Natural killer cell (primary cell): ENCODE results near the gene NECTIN4. TPM values are rescaled to one million over a fixed set of nuclear protein-coding genes. Genes with fewer than 3 reads are reported as not detected.

Source experiments
- ATAC-seq, 3 donors: fragments of 150-1000 bp in 2 of 3; fragments of 200-7000 bp in 1 of 3; cut with Tn5 transposase; 1 replicate in 1 of 3; 2 replicates in 2 of 3; pipeline ENCODE4 v1.10.0; 2021; ENCODE audit warnings: mild to moderate bottlenecking in 2 of 3, moderate library complexity in 2 of 3
- DNase-seq, 2 donors: peaks; one replicate each; pipeline versions ENCODE4 v3.0.0 to v3.0.0-alpha.2; 2013 to 2021; ENCODE audit warnings: mixed read lengths in 1 of 2
- H3K27ac ChIP-seq: one replicate; pipeline ENCODE4 v1.5.1; 2013; ENCODE audit warnings: mild to moderate bottlenecking, low read length
- H3K27me3 ChIP-seq: one replicate; pipeline ENCODE4 v1.6.1; 2013; ENCODE audit warnings: low read length; ENCODE audit not compliant: control insufficient read depth, insufficient read depth
- H3K36me3 ChIP-seq: one replicate; pipeline ENCODE4 v1.6.1; 2013; ENCODE audit warnings: low read length; ENCODE audit not compliant: control insufficient read depth, insufficient read depth
- H3K4me1 ChIP-seq: one replicate; pipeline ENCODE4 v1.6.1; 2013; ENCODE audit warnings: low read length; ENCODE audit not compliant: control insufficient read depth, insufficient read depth
- H3K4me3 ChIP-seq: one replicate; pipeline ENCODE4 v1.5.1; 2013; ENCODE audit warnings: low read length
- H3K9me3 ChIP-seq: one replicate; pipeline ENCODE4 v1.6.1; 2013; ENCODE audit warnings: low read length; ENCODE audit not compliant: control insufficient read depth, insufficient read depth
- H3K27ac Mint-ChIP-seq, 2 donors: one replicate each; pipeline ENCODE4 v1.8.0; 2022; ENCODE audit warnings: mild to moderate bottlenecking in 2 of 2, mixed read lengths in 2 of 2, moderate library complexity in 1 of 2
- H3K27me3 Mint-ChIP-seq, 2 donors: one replicate each; pipeline ENCODE4 v1.8.0; 2022; ENCODE audit warnings: low read depth in 2 of 2, mixed read lengths in 2 of 2
- H3K36me3 Mint-ChIP-seq: one replicate; pipeline ENCODE4 v1.8.0; 2022; ENCODE audit warnings: mixed read lengths
- H3K4me1 Mint-ChIP-seq, 2 donors: one replicate each; pipeline ENCODE4 v1.8.0; 2022; ENCODE audit warnings: mixed read lengths in 2 of 2
- H3K4me3 Mint-ChIP-seq: one replicate; pipeline ENCODE4 v1.8.0; 2022; ENCODE audit warnings: mild to moderate bottlenecking, moderate library complexity, mixed read lengths
- H3K9me3 Mint-ChIP-seq, 2 donors: one replicate each; pipeline ENCODE4 v1.8.0; 2022; ENCODE audit warnings: mixed read lengths in 2 of 2
- WGBS: methylation state at CpG from one replicate; pipeline ENCODE4 v1.1.7; 2013; ENCODE audit warnings: missing lambda C conversion rate; ENCODE audit not compliant: insufficient coverage; 5-methylcytosine and 5-hydroxymethylcytosine counted together
- intact Hi-C: fragments of 100-400 bp; cut with micrococcal nuclease; formaldehyde crosslinking; loops from one replicate; pipeline ENCODE4 v1.14.2; 2022
- total RNA-seq, 4 donors: library from RNA; stranded (reverse); fragments of 120-200 nt in 1 of 4; gene quantifications; one replicate each; pipeline versions ENCODE4 v1.2.3 to v1.2.4, GENCODE V29; 2013 to 2022
- TF ChIP-seq, protein P1 (sequence below): fragments of 200-600 bp; IDR thresholded peaks from one replicate; pipeline ENCODE4 v1.8.0; 2022; ENCODE audit warnings: antibody characterized with exemption

The NECTIN4 gene
- total RNA-seq, 3 donors from 2014 or later (not counting 1 experiment from before 2014, with no cell fraction given), result 0.07 to 0.09 TPM; not detected in 1

DNA sequence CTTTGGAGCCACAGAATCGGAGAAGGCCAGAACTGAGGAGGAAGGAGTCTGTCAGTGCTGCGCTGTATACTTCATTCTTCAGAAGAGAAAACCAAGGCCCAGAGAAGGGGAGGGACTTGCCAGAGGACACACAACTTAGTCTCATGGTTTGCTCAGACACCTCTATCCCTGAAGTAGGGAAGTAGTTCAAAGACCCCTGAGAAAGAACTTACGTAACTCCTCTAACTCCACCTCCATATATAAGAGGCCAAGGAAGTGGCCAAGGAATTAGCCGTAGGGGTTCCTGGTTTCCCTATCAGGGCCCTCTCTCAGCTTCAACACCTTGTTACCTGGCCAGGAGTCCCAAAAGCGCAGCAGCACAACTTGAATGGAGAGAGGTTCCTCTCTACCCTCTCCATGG, 580 bp upstream of the NECTIN4 start:
- TF ChIP-seq, protein P1, sequence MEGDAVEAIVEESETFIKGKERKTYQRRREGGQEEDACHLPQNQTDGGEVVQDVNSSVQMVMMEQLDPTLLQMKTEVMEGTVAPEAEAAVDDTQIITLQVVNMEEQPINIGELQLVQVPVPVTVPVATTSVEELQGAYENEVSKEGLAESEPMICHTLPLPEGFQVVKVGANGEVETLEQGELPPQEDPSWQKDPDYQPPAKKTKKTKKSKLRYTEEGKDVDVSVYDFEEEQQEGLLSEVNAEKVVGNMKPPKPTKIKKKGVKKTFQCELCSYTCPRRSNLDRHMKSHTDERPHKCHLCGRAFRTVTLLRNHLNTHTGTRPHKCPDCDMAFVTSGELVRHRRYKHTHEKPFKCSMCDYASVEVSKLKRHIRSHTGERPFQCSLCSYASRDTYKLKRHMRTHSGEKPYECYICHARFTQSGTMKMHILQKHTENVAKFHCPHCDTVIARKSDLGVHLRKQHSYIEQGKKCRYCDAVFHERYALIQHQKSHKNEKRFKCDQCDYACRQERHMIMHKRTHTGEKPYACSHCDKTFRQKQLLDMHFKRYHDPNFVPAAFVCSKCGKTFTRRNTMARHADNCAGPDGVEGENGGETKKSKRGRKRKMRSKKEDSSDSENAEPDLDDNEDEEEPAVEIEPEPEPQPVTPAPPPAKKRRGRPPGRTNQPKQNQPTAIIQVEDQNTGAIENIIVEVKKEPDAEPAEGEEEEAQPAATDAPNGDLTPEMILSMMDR, result no peak
- no peak for ATAC-seq
- no peak overlapping the region for H3K4me3 Mint-ChIP-seq
- peaks cover 0 to 8% of the 10 kb centered on the region in 2 donors for H3K27me3 Mint-ChIP-seq
- Histone ChIP-seq H3K4me1 (no peaks in the 10 kb centered on the region), H3K27ac (no peak overlapping the region), H3K4me3 (no peak overlapping the region), H3K9me3 (no peaks in the 10 kb centered on the region), H3K36me3 (no peaks in the 10 kb centered on the region), H3K27me3 (no peaks in the 10 kb centered on the region)
- DNase-seq, result no peak
- H3K9me3 Mint-ChIP-seq, result no peaks in the 10 kb centered on the region
- H3K4me1 Mint-ChIP-seq, result no peaks in the 10 kb centered on the region
- WGBS, result over 99% methylated on average over 5 of the region's 5 CpGs
- H3K36me3 Mint-ChIP-seq, result no peaks in the 10 kb centered on the region
- H3K27ac Mint-ChIP-seq, result no peak overlapping the region
- intact Hi-C loops, result no loop called here

DNA sequence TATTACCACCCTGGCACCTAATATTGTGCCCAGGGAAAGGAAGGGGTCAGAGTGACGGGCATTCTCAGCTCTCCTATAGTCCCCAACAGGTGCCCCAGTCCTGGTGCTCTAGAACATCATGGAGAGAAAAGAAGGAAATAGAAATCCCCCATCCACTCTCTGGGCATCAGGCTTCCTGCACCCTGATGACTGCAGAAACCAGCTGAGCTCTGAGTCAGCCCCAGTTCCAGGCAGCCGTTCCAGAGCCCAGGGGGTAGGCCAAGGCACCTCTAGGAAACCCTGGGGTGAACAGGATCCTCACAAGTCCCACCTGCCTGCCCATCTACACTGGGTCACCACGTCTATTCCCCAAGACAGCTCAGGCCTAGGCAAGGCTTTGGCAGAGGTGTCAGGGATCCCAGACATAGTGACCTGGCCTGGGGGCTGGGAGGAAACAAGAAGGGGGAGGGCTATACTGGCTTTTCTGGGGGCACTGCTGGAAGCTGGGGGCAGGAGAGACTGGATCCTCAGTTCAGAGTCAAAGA, 709 bp downstream of the NECTIN4 start:
- H3K27me3 ChIP-seq, result no peaks in the 10 kb centered on the region
- Mint-ChIP-seq H3K9me3 (no peaks in the 10 kb centered on the region), H3K27ac (no peak overlapping the region), H3K4me3 (no peak overlapping the region), H3K36me3 (no peaks in the 10 kb centered on the region), H3K27me3 (peaks cover 0 to 1% of the 10 kb centered on the region in 2 donors), H3K4me1 (no peaks in the 10 kb centered on the region)
- ATAC-seq (no peak), DNase-seq (no peak)
- no peaks in the 10 kb centered on the region for H3K9me3 ChIP-seq
- H3K4me1 ChIP-seq, result no peaks in the 10 kb centered on the region
- H3K27ac ChIP-seq, result no peak overlapping the region
- WGBS, result 59% methylated on average over 2 of the region's 3 CpGs
- TF ChIP-seq, protein P1, result no peak
- intact Hi-C loops, result no loop called here
- no peaks in the 10 kb centered on the region for H3K36me3 ChIP-seq
- no peak overlapping the region for H3K4me3 ChIP-seq

DNA sequence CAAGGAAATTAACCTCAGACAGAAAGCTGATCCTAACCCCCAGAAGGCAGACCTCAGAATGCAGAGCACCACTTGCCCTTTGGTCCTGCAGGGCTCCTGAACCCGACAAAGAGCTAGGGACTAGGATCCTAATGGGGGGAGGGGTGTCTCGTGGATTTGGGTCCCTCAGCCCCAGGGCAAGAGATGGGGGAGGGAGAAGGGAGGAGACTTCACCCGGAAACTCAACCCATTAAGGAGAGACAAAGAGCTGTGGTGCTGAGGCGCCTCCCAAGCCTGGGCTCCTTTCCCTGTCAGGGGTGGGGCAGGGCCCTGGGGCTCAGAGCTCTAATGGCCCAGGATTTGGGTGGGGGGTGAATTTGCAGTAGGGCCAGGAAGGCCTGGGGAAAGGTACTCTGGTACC, 2.9 kb downstream of the NECTIN4 start:
- H3K9me3 ChIP-seq, result no peaks in the 10 kb centered on the region
- Mint-ChIP-seq H3K27me3 (no peaks in the 10 kb centered on the region), H3K4me3 (no peak overlapping the region), H3K27ac (no peak overlapping the region), H3K9me3 (no peaks in the 10 kb centered on the region), H3K36me3 (no peaks in the 10 kb centered on the region), H3K4me1 (no peaks in the 10 kb centered on the region)
- ATAC-seq (no peak), DNase-seq (no peak)
- 83% methylated on average over 4 of the region's 4 CpGs for WGBS
- TF ChIP-seq, protein P1, result no peak
- H3K27ac ChIP-seq, result no peak overlapping the region
- H3K4me1 ChIP-seq, result peaks cover 6% of the 10 kb centered on the region
- H3K4me3 ChIP-seq, result no peak overlapping the region
- intact Hi-C loops, result no loop called here
- H3K36me3 ChIP-seq, result no peaks in the 10 kb centered on the region
- H3K27me3 ChIP-seq, result no peaks in the 10 kb centered on the region

DNA sequence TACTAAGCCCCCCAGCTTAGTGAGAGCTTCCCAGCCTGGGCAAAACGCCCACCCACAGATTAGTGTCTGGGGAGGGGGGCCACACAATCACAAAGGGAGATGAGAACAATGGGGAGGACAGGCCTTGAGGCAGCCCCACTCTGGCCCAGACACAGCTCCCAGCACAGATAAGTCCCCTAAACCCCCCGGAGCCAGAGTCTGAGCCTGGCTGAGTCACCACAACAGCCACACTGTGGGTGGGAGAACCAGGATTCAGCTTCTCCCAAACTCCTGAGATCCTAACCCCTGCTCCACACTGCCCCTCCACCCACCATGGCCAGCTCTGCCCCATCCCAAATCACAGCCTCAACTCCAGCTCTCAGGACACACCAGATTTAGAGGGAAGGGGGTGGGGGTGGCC, 4.2 kb downstream of the NECTIN4 start:
- WGBS, result 81% methylated on average over 1 of the region's 2 CpGs
- Histone ChIP-seq H3K27ac (no peak overlapping the region), H3K9me3 (no peaks in the 10 kb centered on the region), H3K27me3 (no peaks in the 10 kb centered on the region), H3K4me3 (no peak overlapping the region), H3K36me3 (no peaks in the 10 kb centered on the region), H3K4me1 (peaks cover 6% of the 10 kb centered on the region)
- Mint-ChIP-seq H3K4me1 (no peaks in the 10 kb centered on the region), H3K9me3 (no peaks in the 10 kb centered on the region), H3K36me3 (no peaks in the 10 kb centered on the region), H3K27me3 (peaks cover 0 to 2% of the 10 kb centered on the region in 2 donors), H3K27ac (no peak overlapping the region), H3K4me3 (no peak overlapping the region)
- ATAC-seq (no peak), DNase-seq (no peak)
- intact Hi-C loops, result no loop called here
- TF ChIP-seq, protein P1, result no peak
